Measurements from ENCODE around the gene TNNT3. TPM values are rescaled to one million over a fixed set of nuclear protein-coding genes. Genes with fewer than 3 reads are reported as not detected.

TNNT3 gene
- total RNA-seq, 1 experiment from 2014 or later = not detected

DNA sequence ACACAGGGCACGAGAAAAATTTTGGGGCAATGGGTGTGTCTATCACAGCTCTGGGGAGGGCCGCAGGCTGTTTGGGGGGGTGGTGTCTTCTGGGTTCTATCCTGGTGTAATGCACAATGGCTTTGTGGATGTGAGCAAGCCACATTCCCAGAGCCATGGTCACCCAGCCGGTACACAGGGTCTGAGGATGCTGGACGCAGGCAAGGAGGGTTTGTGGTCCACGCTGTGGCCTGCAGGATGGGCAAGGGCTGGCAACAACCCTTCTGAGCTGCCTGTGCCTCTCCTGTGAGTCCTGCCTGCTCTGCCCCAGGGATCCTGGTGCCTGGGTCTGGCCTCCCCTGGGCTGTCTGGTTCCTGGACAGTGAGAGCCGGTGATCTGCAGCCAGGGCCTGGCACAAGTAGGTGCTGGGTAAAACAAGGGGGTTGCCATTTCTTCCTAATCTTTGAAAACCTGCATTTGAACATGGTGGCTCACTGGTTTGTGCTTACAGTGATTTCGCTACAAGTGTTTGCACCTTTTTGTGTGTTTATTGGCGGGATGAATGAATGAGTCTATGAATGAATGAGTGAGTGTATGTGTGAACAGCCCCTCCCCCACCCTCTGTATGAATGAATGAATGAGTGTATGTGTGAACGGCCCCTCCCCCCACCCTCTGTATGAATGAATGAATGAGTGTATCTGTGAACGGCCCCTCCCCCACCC is 23.2 kb downstream of the TNNT3 start:
- in situ Hi-C loops (cut with HindIII; ENCODE audit: low sequenced_read_pairs) = no loop called here

DNA sequence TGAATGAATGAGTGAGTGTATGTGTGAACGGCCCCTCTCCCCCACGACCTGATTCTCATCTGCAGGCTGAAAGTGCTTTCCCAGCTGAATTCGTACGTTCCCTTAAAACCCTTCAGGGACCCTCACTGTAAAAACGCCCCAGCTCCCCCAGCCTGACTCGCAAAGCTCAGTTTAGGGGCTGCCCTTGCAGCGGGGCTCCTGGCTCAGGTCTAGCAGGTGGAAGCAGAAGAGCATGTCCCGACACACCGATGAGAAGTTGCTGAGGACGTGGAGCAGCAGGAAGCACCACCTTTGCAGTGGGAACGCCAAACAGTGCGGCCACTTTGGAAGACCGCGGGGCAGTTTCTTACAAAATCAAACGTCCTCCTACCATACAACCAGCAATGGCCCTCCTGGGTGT is 24.1 kb downstream of the TNNT3 start:
- DNase-seq (ENCODE audit: low spot score) = no peak
- in situ Hi-C loops (cut with HindIII; ENCODE audit: low sequenced_read_pairs) = no loop called here

More for the DNA sequence above, 23.2 kb downstream of the TNNT3 start:
- no peak for DNase-seq (ENCODE audit: low spot score)

DNA sequence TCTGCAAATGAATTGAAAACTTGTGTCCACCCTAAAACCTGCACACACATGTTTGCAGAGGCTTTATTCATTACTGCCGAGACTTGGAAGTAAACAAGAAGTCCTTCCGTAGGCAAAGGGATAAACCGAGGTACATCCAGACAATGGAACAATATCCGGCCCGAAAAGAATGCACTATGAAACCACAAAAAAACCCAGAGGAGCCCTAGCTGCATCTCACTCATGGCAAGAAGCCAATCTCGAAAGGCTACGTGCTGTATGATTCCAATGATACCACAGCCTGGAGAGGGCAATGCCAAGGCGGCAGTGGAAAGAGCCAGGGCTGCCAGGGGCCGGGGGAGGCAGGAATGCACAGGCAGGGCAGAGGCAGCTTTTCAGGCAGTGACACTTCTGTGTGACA is 24.5 kb downstream of the TNNT3 start:
- in situ Hi-C loops (cut with HindIII; ENCODE audit: low sequenced_read_pairs) = no loop called here
- peak; percentile 1 for DNase-seq (ENCODE audit: low spot score)

DNA sequence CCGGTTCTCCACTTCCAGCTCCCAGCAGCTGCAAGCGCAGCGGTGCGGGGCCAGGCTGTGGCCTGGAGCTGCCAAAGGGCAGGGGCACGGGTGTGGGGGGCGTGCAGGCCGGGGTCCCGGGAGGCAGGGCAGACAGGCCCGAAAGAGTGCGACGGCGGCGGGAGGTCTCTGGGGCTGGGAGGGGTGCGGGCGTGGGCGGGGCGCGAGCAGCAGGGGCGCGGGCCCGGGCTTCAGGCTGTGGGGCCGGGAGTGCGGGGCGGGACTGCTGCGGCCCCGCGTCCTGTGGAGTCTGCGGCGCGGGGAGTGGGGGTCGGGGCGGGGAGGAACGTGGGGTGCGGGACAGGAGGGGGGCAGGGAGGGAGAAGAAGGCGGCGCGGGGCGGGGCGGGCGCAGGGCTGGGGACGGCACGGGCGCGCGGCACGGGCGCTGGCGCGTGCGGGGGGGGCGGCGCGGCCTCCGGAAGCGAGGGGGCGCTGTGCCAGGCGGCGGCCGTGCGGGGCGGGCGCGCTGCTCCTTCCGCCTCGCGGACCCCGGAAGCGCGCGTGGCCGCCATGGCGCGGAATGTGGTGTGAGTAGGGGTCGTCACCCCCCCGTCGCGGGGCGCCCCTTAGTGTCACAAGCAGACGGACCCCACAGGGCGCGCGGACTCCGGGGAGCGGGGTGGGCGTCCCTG is 27.4 kb downstream of the TNNT3 start, which contains the start of gene MRPL23:
TSS of gene MRPL23 (plus strand) at position 521 of the 673 bp plus-strand sequence. CDS start at position 552, 31 bp downstream.
- in situ Hi-C loops (cut with HindIII; ENCODE audit: low sequenced_read_pairs) = no loop called here
- no peak for DNase-seq (ENCODE audit: low spot score)

DNA sequence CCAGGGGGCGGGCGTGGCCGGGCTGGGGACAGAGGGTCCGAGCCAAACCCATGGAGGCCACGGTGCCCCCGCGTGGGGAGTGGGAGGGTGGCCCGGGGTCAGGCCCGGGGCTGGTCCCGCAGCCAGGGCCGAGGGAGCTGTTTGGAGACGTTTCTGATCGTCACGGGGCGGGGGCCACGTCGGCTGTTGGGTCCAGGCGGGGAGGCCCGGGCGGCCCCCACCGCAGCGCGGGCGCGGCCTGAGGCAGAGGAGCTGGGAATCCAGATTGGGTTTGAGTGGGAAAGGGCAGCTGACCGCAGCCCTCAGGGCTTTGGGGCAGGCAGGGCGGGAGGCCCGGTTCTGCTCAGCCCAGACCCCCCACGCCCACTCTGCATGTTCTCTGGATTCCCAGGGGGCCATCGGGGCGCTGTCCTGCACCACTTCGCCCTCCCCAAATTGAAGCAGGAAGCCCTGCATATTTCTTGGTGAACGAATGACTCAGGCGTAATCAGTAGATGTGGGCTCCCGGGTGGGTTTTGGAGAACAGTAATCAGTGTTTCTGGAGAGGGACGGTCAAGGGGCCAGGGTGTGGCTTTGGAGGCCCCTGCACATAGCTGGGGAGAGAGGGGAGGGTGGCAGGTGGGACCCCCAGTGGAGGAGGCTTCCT is 28.2 kb downstream of the TNNT3 start:
- no peak for DNase-seq (ENCODE audit: low spot score)
- in situ Hi-C loops (cut with HindIII; ENCODE audit: low sequenced_read_pairs) = no loop called here

DNA sequence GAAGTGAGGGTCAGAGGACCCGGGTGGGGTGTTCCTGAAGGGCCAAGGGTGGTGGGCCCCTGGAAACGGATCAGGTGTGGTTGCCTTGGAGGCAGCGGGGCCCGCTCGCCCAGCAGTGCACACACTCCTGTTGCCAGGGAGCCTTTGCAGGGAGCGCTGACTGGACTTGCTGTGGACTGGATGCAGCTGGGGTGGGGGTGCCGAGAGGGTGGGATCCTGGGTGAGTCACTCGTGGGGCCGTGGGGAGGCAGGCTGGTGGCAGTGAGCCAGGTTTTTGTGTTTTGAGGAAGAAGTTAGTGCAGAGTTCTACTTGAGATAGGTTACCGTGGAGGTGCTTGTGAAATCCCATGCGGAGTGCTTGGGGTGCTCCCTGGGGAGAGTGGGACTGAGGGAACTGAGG is 28.9 kb downstream of the TNNT3 start:
- in situ Hi-C loops (cut with HindIII; ENCODE audit: low sequenced_read_pairs) = no loop called here
- DNase-seq (ENCODE audit: low spot score) = no peak

DNA sequence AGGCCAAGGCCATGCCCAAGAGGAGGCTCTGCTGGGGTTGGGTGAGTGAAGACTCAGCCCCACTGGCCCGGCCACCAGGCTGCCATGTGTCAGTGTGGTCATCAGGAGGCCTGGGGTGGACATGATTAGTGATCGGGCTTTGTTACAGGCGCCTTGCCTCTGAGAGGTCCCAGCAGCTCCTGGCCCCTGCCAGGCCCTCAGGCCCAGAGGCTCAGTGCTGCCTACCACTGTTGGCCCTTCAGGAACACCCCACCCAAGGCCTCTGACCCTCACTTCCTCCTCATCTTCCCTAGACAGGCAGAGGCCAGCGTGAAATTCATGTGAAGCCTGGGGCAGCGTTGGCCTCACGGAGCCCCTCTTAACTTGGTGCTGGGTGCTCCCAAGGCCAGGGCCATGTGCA is 29.8 kb downstream of the TNNT3 start:
- DNase-seq (ENCODE audit: low spot score) = no peak
- in situ Hi-C loops (cut with HindIII; ENCODE audit: low sequenced_read_pairs) = no loop called here

DNA sequence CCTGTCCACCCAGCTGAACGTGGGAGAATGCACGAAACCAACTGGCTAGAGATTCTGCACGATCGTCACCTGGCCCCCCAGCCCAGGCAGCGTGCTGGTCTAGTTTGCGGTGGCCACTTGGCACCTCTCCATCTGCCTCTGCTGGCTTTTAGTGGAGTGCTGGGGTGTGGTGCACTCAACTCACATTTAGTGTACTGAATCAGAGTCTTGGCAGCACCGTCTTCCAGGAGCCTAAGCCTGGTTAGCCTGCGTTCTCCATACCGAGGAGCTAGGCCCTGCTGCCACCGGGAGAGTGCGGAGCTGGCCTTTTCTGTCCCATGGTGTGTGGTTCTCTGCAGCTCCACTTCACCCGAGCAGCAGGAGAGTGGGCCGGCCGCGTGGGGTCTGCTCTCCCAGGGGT is 30.4 kb downstream of the TNNT3 start:
- DNase-seq (ENCODE audit: low spot score) = no peak
- in situ Hi-C loops (cut with HindIII; ENCODE audit: low sequenced_read_pairs) = no loop called here

DNA sequence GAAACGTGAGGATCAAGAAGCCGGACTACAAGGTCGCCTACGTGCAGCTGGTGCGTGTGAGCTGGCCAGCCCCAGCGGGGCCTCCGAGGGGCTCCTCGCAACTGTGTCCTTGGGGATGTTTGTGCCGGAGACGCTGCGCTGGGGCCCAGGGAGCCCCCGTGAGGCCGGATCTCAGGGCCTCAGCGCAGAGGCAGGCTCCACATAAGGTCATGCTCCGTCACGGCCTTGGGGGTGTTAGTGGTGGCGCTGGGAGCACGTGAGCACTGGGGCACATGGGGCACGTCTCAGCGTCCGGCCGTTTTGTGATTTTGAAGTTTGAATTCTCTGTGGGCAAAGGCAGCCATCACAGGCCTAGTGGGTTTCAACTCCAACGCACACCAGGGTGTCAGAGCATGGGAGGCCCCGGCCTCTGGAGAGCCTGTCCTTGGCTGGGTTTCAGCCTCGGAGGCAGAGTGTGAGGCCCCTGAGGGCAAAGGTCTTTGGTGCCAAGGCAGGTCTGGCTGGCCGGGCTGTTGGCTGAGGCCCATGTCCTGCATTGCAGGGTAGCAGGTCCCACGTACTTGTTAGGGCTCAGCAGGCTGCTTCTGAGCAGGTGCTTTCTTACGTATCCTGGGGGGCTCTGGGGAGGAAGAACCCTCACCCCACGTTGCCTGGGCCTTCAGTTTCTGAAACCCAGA is 33.4 kb downstream of the TNNT3 start:
- DNase-seq (ENCODE audit: low spot score) = no peak
- in situ Hi-C loops (cut with HindIII; ENCODE audit: low sequenced_read_pairs) = no loop called here

DNA sequence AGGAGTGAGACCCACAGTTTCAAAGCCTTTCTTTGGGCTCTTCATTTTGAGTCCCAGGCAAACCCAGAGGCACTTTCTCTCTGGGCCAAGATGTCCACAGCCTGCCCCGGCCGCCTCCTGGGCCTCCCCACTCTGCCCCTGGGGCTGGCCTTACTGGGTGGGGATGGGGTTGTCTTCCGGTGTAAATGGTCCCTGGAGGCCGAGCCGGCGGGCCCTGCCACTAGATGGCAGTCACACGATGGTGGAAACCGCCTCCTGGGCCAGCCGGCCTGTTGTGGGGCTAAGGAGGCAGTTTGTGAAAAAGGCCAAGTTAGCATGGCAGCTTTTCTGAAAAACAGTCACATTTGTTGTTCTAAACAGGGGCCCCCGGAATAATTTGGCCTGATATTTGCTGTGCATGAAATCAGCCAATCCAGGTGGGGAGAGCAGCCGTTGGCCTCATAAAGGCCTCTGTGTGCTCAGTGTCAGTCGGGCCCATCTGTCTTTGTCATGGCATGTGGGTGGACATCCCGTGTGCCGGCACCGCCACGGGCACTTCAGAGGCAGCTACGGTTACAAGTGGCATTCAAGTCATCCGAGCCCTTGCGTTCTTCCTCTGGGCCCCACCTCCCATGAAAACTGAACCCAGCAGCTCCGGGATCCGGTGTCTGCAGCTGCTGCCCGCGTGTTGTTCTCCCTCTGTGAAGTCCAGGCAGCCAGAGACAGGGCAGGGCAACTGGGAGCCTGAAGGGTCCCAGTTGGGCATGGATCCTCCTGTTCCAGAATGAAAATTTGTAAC is 34.2 kb downstream of the TNNT3 start:
- DNase-seq (ENCODE audit: low spot score) = no peak
- in situ Hi-C loops (cut with HindIII; ENCODE audit: low sequenced_read_pairs) = no loop called here

DNA sequence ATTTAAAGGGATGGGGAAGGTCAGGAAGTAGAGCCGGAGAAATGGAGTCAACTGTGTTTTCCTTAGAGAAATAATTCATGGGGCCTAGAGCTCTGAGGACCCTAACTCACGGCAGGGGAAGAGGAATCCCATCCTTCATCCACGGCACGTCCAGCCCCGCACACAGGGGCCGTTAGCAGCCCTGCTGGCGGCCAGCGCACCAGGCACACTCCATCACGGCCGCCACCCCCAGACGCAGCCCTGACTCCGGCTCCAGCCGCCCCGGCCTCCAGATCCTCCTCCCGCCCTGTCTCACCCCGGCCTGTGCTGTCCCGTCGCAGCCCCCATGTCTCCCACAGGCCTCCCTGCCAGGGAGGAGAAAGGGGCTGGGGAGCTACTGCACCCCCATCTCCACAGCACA is 38.9 kb downstream of the TNNT3 start:
- no peak for DNase-seq (ENCODE audit: low spot score)
- in situ Hi-C loops (cut with HindIII; ENCODE audit: low sequenced_read_pairs) = no loop called here

DNA sequence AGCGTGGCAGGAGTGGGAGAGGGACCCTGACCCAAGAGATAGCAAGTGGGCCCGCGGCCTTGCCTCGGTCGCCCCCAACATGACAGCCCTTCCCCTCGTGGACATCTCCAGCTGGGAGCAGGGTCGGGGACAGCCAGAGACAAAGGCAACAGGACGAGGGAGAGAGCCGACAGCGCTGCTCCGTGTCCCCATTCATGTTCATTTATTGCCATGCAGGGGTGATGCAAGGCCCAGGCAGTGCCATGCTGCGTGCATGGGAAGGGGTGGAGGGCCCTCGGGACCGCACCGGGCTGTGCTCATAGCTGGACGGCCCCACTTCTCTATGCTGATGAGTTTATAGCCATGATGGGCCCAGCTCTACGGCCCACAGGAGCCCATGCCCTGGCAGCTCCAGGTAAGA is 40.3 kb downstream of the TNNT3 start:
- in situ Hi-C loops (cut with HindIII; ENCODE audit: low sequenced_read_pairs) = no loop called here
- no peak for DNase-seq (ENCODE audit: low spot score)

DNA sequence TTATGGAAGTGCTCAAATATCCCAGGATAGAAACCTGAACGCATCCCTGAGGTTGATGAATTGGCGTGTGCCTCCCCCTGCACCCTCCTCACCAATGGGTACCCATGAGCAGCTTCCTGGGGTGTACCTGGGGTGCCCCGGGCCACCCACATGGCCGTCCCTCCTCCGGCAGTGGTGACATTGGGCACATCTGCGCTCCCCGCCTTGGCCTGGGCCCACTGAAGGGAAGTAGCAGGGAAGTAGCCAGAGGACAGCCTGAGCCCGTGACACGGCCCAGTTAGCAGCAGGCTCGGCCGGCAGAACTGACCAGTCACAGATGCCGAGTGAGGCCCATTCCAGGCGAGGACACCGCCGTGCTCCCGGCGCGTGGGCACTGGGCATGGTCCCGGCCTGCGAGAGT is 44.4 kb downstream of the TNNT3 start:
- DNase-seq (ENCODE audit: low spot score) = no peak
- in situ Hi-C loops (cut with HindIII; ENCODE audit: low sequenced_read_pairs) = no loop called here

DNA sequence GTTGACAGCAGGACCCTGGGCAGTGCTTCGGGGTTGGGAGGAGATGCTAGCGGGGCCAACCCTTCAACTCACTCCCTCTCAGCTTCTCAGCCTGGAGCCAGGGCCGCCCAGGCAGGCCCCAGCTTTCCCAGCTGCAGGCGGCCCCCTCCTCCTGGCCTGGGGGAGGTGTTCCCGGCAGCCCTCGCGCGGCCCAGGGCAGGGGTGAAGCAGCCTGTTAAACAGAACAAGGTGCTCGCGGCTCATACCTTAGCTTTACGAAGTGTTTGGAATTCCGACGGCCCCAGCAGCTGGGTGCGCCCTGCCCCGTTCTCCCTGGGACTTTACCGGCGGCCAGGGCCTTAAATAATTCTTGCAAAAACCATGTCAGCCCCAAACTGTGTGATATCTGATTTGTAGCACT is 44.8 kb downstream of the TNNT3 start:
- in situ Hi-C loops (cut with HindIII; ENCODE audit: low sequenced_read_pairs) = no loop called here
- no peak for DNase-seq (ENCODE audit: low spot score)

DNA sequence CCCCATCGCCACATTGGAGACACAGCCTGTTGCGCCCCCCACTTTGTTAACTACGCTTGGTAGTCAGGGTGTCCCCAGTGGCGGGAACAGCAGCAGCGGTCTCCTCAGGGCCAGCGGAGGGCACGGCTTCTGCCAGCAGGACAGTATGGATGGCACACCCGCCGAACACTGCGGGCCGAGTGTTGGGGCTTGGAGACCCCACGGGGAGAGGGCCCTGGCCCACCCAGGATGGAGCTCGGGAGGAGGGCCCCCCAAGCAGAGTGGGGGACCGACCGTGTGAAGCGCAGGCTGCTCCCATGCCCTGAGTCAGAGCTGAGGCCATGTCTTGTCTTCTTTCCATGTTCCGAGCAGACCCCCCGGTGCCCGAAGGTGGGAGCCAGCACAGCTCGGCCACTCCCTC is 45.5 kb downstream of the TNNT3 start:
- DNase-seq (ENCODE audit: low spot score) = no peak
- in situ Hi-C loops (cut with HindIII; ENCODE audit: low sequenced_read_pairs) = no loop called here

DNA sequence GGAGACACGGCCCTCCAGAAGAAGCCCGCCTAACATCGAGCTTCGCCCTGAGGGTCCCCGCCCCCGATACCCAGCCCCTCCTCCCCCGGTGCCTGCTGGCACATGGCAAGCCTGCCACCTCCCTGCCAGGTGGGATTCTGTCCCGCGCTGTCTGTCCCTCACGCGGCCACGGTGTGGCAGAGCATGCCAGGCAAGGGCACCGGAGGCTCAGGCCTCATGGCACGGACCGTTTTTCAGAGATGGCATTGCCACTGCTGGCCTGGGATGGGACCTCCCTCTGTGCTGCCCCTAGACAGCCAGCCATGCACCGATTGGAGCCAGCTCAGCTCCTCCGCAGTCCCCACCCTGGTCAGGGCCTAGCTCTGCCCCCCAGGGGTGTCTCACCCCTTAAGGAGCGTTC is 47.0 kb downstream of the TNNT3 start:
- in situ Hi-C loops (cut with HindIII; ENCODE audit: low sequenced_read_pairs) = no loop called here
- DNase-seq (ENCODE audit: low spot score) = no peak

DNA sequence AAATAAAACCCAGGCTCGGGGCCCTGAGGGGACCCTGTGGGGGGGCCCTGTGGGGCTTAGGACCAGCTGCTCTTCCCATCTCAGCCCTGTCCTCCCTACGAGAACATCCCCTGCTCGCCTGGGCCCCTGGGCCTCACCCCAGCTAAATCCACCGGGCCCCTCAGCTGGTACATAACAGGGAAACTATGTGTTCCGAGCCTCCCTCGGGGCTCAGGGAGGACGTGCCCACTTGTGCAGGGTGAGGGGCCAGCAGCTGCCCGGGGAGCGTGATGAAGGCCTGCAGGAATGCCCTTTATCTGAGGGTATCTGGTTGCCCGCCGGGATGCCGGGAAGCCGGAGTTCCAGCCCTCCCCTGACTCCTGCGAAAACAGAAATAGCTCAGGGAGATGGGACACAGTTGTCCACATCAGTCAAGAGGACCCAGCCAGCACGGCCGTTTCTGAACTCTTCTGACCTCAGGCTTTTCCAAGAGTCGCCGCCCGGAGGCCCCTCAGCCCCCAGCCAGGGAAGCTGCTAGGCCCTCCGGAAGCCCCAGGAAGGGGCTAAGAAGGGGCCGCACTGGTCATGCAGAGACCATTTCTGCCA is 48.2 kb downstream of the TNNT3 start:
- no peak for DNase-seq (ENCODE audit: low spot score)
- in situ Hi-C loops (cut with HindIII; ENCODE audit: low sequenced_read_pairs) = no loop called here

DNA sequence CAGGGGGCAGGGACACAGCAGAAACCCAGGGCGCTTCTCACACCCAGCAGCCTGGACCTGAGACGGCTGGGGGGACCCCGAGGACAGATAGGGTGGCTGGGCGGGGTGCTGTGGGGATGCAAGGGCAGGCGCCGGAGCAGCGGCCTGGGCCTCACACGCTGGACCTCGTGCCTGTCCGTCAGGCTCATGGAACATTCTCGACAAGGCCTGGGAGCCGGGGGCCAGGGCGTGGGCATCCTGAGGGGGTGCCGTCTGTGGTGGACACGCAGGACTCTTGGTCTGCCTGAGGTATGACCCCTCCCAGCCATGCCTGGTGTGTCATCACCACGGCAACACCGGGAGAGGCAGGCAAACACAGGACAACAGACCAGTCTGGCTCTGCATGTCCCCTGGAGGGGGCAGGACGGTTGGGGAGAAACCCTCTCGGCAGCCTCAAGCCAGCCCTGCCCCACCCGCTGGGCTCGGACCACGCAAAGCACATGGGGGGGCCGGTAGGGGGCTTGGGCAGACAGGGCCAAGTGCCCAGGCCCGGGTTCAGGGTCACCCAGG is 49.0 kb downstream of the TNNT3 start:
- no peak for DNase-seq (ENCODE audit: low spot score)
- in situ Hi-C loops (cut with HindIII; ENCODE audit: low sequenced_read_pairs) = no loop called here

DNA sequence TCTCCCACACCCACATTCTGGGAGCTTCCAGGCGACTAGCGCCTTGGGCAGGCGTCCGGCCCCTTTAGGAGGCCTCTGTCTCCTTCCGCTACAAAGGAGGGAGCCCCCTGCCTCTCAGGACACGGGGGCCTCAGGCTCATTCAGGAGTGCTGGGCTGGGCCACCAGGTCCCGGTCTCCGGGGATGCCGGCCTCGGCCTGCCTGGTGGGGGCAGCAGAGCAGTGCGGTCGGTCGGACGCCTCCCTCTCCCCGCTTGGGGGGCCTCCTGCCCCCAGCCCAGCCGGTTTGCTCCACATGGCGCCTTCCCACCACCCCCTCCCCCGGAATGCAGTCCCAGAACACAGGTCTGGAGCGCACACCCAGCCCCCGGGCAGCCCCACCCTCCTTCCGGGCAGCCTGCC is 49.5 kb downstream of the TNNT3 start:
- in situ Hi-C loops (cut with HindIII; ENCODE audit: low sequenced_read_pairs) = no loop called here
- no peak for DNase-seq (ENCODE audit: low spot score)
